Endothelial cell of hepatic sinusoid (primary cell): ENCODE measurements around the gene NCAM2.

Experiments
- in situ Hi-C: cut with HindIII; loops from 2 replicates; pipeline ENCODE4 v1.10.0; 2017; ENCODE audit warnings: low sequenced_read_pairs

Gene NCAM2

DNA sequence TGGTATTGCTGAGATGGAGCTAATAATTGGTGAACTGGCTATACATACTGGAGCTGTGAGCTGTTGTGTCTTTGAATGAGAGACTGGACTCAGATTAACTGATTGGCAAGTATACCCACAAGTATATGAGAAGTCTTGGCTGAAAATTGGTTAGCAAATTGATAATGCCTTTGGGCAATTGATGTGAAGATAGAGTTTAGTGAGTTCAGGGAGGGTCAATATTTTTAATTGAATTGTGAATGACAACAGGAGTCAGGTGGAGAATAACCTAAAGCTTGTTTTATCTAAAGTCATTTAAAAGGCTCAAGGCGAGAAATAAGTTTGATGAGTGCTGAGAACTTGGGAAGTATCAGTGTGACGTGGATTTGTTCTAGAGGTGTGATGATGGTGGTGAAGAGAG lies 27.5 kb downstream of the NCAM2 start:
- in situ Hi-C loops, result no loop called here

DNA sequence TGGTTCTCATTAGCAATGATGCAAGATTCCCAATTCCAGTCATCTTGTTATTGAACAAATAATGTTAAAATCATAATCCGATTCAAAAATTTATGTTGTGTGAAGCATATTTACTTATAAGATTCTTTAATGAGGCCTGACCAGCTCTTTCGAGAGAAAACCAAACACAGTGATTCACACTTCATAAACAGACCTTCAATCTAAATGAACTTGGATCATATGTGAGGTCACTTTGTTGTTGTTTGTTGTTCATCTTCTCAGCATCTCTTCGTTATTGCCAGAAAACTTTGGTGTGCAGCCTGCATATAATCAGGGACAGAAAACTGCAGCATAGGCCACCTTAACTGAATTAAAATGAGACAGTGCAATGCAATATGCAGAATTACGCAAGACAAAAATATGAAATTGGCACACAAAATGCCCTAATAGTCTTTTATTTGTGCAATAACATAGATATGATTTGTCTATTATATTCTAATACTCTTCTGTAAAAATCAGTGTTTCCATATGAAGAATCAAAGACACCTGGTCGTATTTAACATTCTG lies 30.1 kb downstream of the NCAM2 start:
- in situ Hi-C loops, result no loop called here

DNA sequence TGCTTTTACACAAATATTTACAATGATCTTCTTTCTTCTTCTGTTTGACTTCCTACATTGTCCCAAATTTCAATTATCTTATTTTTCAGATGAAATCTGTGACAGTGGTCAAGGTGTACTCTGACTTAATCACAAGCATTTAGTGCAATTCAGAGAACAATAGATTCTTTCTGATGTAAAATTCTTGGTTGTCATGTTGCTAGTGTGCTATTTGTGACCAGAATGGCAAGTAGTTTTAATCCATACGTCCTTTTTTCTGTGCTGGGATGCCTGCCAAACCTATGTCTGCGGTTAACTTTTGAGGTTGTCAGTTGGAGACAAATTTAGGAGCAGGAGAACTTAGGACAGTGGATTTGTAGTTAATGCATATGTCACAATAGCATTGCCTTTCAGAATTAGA lies 31.0 kb downstream of the NCAM2 start:
- in situ Hi-C loops, result no loop called here

DNA sequence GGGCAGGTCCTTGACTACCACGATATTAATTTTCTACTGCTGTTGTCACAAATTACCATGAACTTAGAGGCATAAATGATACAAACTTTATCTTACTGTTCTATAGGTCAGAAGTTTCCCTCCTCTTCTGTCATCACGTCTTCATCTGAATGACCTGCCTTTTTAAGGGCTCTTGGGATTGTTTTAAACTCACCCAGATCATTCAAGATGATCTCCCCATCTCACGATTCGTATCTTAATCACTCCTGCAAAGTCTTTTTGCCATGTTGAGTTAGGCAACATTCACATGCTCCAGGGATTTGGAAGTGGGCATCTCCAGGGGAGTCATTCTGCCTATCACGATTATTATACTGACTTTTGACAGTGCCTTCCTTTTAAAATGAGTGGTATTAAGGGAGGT lies 32.1 kb downstream of the NCAM2 start:
- in situ Hi-C loops, result no loop called here

DNA sequence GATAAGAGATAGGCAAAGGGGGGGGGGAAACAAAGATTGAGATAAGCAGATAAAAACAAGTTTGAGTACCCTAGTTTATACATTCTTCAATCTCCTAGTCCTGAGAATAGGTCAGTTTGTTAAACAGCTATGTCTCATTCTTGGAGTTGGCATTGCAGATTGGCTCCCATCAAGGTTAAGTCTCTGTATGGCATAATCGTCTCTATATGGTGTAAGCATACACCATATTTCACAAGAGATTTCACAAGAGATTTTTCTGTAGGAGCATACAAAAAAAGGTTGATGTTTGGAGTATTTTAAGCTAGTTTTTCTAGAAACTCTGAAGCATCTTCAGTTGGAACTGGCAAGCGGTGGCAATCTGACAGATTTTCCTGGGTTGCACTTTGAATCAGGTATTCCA lies 35.8 kb downstream of the NCAM2 start:
- in situ Hi-C loops, result no loop called here

DNA sequence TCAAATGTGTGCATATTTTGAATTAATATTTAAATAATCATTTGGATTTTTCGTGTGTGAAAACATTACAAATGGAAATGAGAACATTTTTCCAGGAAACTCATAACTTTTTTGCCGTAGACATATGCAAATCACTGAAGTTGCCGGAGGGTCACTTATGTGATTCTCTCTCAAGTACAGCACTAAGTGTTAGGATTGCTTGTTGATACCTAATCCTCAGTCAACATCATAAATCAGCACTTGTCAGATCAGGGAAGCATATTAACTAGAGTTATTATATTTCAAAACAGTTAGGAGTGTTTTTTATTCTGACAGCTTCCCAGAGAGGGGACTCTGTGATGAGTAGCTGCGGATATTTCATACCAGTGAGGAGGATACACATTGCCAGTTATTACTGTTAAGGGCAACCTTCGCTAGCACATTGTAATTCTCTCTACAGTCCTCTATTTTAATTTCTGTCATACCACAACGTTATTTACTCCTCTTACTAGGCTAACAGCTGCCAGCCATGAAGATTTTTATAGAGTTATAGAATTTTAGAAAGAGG lies 41.5 kb downstream of the NCAM2 start:
- in situ Hi-C loops, result no loop called here

DNA sequence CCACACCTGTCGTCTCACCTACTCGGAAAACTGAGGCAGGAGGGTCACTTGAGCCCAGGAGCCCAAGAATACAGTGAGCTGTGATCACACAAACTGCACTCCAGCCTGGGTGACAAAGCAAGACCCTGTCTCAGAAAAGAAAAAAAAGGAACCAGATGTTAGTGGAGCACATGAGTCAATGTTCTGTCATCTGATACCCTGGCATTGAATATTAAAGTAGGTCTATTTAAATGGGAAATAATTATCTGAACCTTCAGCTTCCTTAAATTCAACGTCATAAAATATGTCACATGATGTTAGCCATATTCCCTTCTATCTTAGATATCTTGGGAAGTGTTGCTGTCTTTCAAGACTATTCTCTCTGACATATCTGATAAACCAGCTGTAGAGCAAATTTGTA lies 47.3 kb downstream of the NCAM2 start:
- in situ Hi-C loops, result no loop called here

DNA sequence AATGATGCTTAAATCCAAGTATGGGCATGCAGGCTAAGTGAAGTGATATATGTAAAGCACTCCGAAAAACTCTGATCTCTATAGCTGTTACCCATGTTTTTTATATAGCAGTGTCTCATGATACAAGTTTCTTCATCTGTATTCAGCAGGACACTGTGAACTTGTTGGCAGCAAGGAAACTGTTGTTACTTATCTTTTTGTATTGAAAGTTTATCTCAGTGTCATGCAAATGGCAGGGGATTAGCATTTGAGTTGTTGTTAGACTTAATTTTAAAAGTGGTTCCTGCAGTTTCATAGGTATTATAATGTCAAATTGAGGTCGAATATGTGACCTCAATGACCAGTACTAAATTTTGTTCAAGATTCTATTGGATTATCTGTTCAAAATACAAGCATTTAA lies 47.9 kb downstream of the NCAM2 start:
- in situ Hi-C loops, result no loop called here

DNA sequence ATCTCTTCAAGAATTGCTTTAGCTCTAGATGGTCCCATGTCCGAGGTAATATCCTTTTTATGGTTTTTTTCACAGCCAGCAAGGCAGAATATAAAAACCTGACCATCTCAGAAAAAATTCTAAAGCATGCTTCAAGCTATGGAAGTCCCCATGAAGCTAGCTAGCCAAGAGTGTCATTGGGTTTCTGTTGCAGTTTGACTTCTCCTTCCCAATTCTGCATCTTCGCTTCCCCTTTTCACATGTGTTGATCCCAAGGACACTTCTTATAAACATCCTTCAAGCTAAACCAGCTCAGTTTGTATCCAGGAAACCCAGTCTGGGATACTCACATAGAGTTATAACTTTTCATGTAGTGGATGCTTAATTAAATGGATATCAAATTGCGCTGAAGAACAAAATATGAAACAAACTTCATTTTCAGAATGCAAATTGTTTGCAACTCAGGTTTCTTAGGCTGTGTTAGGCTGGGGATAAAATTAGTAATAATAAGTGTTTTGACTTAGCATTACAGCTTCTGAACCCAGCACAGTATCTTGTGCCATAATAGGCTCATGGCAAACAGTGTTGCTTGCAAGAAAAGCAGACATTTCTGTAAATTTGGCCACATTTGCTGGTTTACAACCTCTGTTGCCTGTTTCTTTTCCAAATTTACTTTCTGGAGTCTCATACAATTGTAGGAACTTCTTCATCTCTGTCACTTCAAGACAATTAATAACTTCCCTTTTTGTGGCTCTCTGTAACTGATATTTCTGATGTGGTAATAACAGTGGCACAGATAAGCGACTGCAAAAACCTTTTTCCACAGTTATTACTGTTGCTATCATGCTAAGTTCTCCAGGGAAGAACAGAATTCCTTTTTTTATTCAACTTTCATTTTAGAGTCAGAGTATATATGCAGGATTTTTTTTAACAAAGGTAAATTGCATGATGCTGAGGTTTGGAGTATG lies 53.2 kb downstream of the NCAM2 start:
- in situ Hi-C loops, result no loop called here

DNA sequence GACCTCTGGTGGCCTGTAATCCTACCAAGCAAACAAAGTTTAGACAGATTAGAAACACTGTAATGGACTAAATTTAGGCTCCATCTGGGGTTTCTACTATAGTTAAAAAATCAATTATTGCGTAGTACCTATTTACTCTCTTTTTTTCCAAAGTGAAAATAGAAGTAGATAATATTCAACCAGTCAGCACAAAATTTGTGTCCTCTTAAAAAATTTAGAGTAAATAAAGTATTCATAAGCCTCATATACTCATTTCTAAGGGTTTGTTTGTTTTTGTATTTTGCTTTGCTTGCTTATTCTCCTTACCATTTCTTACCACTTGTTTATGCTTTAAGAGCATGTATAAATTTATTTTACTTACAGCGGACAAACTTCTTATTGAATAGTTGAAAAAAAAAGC lies 54.5 kb downstream of the NCAM2 start:
- in situ Hi-C loops, result no loop called here

DNA sequence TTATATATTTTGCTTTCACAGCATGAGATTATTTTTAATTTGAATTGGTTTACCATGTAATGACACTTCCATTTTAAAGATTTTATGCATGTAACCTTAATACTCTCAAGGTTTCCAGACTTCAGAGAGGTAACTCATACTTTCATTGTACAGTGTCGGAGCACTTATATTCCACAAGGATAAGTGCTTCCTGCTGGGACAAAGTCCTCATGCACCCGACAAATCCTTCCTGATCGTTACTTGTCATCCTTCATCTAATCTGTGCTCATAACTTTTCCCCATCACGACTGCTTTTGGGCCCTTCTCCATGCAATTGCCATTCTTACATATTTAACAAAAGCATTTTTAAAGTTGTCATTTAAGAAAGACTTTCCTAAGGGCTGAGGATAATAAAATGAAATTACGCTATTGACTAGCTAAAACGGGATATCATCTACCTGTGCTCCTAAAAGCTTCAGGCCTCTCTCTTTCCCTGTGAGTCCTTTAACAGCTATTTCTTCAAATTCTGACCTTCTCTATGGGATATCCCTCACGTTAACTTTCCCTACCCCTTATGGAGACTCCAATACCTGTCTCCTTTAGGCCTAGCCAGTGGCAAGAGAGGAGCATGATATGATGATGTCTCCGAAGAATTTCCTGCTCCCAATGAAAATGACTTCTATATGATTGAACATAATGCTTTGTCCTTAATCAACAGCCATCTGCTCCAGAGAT lies 59.3 kb downstream of the NCAM2 start:
- in situ Hi-C loops, result no loop called here

DNA sequence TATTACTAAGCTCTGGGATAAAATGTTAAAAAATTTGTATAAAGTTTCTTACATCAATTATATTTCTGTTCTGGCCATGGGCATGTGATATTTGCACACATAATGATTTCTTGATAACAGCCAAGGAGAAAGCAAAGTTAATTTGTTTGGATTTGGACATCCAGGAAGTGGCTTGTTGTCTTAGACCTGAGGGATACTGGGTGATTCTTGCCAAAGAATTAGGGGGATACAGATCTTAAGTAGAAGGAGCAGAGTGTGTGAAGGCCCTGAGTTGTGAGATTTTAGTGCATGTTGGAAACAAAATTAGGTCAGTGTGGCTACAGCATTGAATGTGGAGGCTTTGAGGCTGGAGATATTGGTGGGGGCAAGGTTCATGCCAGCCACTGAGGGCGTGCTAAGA lies 65.6 kb downstream of the NCAM2 start:
- in situ Hi-C loops, result no loop called here

DNA sequence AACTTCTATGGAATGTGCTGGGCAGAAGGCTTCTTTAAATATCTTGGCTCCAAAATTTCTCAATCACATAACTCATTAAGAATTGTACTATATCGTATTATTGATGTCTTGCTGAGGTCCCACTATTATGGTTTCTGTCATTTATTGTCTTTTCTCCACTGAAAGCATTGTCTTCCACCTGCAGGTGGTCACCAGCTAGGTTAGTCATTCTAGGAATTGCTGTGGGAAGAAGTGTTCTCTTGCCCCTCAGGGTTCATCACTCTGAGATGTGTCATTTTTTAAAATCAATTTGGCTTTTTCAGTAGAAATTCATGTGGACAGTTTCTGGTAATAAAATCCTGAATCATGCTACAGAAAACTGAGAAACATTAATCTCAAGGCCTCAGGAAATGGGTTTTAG lies 66.1 kb downstream of the NCAM2 start:
- in situ Hi-C loops, result no loop called here

DNA sequence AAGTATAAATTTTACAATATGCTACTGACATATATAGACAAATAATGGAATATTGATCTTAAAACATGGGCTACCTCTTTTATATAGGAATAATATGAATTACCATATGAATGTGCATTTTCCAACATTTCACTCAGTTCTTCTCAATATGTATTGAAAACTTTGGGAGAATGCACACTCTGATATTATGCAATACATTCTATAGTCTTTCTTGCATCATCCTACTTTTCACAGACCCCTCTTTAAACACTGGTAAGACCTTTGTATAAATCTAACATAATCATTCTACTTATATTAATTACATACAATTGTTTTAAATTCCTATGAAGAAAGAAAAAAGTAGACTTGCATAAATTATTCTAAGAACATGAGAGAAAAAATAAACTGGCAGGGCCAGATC lies 69.2 kb downstream of the NCAM2 start:
- in situ Hi-C loops, result no loop called here

DNA sequence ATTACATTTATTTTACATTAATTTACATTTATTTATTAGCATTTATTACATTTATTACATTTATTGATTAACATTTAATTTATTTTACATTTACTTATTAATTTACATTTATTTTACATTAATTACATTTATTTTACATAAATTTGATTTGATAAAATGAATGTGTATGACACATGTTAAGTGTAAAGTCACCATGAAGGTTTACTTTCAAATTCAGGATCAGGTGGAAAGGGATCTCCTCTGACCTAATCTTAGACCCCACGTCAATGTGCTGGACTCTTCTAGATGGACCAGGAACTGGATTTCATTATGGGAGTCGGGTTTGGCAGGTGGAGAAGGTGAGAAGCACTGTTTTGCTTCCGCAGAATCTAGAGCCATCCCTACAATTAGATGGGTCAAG lies 76.1 kb downstream of the NCAM2 start:
- in situ Hi-C loops, result no loop called here

DNA sequence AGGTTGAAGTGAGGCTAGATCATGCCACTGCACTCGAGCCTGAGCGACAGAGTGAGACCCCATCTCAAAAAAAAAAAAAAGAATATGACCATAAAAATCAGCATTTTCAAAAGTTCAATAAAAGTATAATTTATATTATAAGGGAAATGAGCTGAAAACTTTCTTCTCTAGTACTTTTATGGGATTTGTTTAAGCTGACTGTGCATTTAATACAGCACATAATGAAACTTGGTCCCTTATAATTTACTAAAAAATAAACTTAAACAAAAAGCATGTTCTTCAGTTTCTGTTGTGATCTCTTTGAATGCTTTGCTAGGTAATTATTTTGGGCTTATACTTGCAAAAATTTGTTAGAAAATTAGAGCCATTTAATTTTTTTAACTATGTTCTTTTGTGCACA lies 77.8 kb downstream of the NCAM2 start:
- in situ Hi-C loops, result no loop called here

DNA sequence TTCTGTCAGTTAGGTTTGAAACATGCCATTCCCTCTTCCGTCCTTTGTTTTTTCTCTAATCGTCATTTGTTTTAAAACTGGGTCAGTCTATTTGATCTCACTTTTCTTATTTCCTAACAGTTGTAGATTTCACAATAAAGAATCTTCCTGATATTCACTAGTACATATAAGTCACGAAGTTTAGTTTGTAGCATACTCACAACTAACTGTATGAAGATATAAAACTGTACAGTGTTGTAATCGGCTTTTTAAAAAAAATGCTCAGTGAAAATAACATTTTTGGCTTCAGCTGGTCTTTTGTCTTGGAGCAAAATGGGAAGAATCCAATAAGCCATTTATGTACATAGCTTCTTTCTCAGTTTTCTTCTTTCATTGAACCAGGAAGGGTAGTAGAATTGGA lies 78.3 kb downstream of the NCAM2 start:
- in situ Hi-C loops, result no loop called here

DNA sequence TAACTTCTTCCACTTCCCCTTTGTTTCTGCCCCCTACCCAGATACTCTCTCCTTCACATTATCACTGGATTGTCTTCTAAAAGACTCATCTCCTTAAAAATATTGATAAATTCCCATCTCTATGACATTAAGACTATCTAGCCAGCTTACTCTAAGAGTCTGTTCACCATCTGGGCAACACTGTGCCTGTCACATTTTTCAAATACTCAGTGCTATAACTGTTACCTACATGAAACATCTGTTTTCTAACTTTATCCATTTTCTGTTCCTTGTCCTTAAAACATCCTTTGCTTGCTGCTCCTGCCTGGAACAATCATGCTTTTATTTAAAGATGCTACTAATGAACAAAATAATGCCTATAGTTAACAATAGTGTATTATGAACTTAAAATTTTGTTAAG lies 81.4 kb downstream of the NCAM2 start:
- in situ Hi-C loops, result no loop called here

DNA sequence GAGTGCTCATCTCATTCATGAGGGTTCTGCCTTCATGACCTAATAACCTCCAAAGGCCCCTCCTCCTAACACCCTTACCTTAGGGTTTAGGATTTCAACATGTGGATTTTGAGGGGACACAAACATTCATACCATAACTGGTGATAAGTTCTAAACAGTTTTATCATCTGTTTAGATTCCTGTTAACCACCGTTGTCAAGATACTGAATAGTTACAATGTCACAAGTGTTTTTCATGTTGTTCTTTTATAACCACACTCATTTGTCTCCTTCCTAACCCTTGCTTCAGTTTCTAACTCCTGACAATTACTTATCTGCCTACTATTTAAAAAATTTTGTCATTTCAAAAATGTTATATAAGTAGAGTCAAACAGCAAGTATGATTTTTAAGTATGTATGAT lies 86.0 kb downstream of the NCAM2 start:
- in situ Hi-C loops, result no loop called here

DNA sequence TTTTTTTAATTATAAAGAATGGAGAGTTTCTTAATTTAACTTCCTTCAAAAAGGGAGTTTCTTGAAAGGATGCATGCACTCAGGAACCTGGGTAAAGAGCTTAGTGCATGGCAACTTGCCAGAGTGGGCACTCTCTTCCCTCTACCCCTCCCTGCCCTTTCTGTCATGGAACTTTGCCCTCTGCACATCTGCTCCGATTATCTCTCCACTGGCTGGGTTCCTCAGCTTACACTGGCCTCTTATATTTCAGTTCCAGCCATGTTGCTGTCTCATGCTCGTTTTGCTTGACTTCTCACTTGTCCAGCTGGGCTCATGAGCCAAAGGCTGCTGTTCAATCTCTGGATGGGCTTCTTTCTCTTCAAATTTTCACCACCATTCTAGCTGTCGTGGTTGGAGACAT lies 87.0 kb downstream of the NCAM2 start:
- in situ Hi-C loops, result no loop called here

DNA sequence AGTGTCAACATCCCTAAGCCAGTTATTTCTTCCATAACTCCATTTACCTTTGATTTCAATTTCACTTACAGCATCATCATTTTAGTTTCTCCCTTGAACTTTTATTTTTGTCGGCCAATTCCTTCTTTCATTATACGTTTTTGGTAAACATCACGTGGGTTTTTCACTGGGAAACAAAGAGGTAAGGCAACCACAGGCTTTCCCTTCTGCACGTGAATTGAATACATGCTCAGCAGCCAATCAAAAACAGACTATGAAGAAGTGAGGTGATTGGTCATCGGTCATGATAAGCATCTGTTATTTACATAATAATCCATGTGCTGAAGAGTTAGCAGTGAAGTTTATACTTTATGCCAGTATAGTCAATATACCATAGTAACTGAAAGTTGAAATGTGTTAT lies 98.7 kb downstream of the NCAM2 start:
- in situ Hi-C loops, result no loop called here

DNA sequence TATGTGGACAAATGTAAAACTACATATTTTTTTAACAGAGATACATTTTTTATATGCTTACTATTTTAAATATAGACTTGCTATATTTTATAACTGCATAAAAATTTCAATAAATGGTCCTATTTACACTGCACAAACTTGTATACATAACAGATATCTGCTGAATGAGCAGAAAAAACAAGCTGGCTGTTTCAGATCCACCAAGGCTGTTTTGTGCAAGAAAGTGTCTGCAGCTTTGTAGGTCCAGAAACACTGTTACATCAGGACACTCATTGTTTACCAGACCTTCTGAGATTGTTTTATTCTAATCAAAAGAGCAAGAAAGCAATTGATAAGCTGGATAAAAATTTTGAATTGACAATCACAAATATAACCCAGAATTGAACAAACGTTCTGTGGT lies 99.3 kb downstream of the NCAM2 start:
- in situ Hi-C loops, result no loop called here
